Activated CD4-positive, CD25-positive, alpha-beta regulatory T cell treated with anti-CD3 and anti-CD28 coated beads, Interleukin-2, amount 50 U/mL, for 16 hours (primary cell): ENCODE results near the gene LRSAM1.

Experiments
- DNase-seq: peaks from one replicate; pipeline ENCODE4 v3.0.0-alpha.2; 2020; ENCODE audit warnings: low read depth, low spot score

The LRSAM1 gene

GRCh38 chr9:127426756-127427155, 24.6 kb upstream of the LRSAM1 start:
- DNase-seq = no peak

DNA sequence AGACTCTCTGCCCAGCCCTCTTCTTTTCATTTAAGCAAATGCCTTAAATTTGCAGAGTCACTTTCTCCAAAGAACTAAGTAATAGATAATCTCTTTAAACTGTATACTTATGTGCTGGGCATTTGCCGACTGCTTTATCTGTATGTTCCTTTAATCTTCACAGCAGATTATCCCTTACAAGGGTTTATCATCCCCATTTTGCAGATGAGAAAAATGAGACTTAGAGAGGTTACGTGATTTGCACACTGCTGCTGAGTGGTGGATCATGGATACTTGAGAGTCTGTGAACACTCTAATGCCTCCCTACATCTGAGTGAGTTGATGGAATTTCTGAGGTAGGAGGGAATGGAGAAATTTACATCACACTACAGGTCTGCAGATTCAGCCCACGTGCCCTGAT, 23.0 kb upstream of the LRSAM1 start:
- DNase-seq = no peak

- DNase-seq = no peak
Measured at GRCh38 chr9:127430415-127430814, 20.9 kb upstream of the LRSAM1 start.

GRCh38 chr9:127437497-127438264, 13.6 kb upstream of the LRSAM1 start:
- DNase-seq = no peak

DNA sequence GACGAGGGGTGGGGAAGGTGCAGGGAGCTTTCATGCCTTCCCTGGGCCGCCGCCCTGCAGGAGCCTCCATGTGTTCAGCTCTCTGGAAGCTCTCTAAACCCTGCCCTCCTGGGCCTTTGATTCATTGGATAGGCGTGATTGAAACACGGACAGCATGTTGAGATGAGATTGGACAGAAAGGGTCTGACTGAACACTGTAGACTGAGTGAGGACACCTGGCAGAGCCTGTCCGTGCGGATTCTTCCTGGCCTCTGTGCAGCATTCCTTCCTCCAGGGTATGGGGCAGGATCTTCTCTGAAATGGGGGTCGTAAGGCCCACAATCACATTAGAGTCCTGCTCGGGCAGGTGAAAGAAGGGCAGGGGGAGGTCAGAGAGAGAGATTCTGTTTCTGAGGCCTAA, 12.9 kb upstream of the LRSAM1 start:
- no peak for DNase-seq

GRCh38 chr9:127444283-127444920, 6.9 kb upstream of the LRSAM1 start:
- DNase-seq = no peak

GRCh38 chr9:127444921-127445850, 6.1 kb upstream of the LRSAM1 start:
- no peak for DNase-seq

DNA sequence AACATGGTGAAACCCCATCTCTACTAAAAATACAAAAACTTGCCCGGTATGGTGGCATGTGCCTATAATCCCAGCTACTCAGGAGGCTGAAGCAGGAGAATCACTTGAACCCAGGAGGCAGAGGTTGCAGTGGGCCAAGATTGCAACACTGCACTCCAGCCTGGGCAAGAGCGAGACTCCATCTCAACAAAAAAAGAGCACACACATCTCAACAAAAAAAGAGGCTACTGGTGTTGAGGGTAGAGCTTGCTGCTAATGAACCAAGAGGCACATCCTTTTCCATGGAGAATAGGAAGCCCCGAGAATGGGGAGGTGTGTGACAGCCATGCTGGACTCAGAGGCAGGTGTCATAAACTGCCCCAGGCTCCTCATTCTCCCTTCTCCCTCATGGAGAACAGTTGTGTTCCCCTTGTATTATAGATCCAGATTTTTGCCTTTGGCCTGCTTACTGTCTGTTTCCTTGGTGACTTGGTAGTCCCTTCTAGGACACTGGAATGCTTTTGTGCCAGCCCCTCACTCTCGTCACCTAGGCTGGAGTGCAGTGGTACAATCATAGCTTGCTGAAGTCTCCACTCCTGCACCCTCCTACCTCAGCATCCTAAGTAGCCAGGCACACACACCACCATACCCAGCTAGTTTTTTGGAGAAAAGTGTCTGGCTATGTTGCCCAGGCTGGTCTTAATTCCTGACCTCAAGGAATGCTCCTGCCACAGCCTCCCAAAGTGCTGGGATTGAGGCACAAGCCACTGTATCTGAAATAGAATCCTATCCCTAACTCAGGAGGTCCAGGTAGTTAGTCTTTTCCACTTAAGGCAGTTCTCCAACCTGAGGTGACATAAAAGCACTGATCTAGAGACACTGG, 5.2 kb upstream of the LRSAM1 start:
- no peak for DNase-seq

- no peak for DNase-seq
Measured at GRCh38 chr9:127446713-127447415, 4.4 kb upstream of the LRSAM1 start.

DNA sequence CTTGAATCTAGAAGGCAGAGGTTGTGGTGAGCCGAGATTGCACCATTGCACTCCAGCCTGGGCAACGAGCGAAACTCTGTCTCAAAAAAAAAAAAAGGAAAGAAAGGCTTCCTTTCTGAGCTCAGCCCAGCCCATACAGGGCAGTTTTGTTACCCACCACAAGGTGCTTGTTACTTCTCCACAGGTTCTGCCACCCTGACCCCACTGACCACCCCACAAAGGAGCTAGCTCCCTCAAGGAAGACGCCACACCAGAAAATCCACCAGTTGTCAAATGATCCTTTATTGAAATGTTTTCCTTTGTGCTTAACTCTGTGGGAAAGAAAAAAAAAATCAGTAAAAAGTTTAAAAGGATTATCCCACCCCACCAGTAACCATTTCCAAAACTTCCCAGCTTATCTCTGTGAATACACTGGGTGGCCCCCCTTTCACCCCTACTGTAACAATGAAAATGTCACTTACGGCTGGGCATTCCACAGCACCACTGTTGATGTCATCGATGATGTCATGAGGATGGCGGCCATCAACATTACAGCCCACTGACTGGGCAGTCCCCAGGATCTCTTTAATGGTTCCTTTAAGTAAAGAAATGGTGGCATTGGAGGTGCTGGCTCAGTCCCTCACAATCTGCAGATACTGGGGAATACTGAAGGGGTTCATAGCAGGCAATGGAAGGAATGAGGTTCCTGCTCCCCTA, 3.7 kb upstream of the LRSAM1 start:
- DNase-seq = no peak

DNA sequence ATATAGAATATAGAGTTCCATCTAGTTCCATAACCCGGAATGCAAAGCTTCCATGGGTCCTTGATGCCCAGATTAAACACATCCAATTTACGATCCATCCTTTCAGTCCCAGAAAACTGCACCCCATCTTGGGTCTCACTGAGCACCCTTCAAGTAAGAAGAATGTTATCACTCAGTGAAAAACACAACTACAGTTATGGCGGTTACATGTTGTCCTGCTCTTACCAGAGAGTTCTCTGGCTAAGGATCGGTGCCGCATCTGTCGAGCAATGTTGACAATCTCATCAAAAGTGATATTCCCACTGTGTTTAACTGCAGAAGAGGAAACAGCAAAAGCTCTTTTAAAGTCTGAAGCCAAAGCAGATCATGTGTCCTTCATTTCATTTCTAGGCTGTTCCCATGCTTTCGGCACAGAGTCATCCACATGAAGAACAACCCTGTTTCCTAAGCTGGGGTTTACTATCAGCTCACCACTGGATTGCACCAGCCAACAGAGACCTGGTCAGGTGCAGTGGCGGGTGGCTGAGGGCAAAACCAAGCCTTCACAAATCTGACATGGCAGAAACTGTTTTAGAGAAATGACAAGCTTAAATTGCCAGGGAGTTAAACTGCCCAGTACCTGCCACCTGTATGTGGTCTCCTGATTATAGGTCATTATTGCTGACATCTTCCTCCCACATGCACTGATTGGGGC, 3.1 kb upstream of the LRSAM1 start:
- no peak for DNase-seq

DNA sequence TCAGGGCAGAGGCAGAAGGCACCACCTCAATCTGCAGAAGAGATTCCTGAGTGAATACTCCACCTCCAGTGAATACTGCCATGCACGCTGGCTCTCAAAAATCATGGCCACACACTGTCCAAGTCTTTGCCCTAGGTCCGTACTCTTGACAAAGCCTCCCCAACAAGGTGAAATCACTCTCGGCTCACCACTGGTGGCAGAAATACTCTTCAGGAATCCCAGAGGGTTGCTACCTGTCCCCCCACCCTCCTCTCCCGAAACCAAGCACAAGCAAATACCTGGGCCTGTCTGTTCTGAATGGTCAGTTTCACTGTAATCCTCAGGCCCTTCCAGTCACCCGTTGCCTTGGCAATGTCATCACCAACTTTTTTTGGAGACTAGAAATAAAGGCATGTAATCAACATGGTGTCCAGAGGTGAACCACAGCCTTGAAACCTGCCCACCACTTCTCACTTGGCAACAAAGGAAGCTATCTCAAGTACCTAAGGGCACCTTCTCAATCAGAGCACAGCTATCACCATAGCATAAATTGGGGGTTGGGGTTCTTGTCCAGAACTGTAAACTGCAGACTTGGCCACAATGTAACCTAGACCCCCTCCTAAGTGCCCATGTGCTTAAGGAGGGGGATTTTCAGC, 1.9 kb upstream of the LRSAM1 start:
- DNase-seq = no peak

- no peak for DNase-seq
Measured at GRCh38 chr9:127450243-127450760, 1.0 kb upstream of the LRSAM1 start.

DNA sequence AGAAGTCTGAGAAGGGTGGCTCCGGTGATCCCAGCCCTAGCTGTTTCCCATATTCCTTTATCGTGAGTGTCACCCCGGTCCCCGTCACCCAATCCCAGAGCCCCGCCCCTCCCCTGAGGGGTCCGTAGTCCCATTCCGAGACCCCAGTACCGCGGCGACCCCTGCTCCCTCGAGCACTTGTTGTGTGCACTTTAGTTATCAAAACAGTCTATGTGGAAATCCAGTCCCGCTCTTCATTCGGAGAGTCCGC, 223 bp downstream of the LRSAM1 start:
- no peak for DNase-seq

DNA sequence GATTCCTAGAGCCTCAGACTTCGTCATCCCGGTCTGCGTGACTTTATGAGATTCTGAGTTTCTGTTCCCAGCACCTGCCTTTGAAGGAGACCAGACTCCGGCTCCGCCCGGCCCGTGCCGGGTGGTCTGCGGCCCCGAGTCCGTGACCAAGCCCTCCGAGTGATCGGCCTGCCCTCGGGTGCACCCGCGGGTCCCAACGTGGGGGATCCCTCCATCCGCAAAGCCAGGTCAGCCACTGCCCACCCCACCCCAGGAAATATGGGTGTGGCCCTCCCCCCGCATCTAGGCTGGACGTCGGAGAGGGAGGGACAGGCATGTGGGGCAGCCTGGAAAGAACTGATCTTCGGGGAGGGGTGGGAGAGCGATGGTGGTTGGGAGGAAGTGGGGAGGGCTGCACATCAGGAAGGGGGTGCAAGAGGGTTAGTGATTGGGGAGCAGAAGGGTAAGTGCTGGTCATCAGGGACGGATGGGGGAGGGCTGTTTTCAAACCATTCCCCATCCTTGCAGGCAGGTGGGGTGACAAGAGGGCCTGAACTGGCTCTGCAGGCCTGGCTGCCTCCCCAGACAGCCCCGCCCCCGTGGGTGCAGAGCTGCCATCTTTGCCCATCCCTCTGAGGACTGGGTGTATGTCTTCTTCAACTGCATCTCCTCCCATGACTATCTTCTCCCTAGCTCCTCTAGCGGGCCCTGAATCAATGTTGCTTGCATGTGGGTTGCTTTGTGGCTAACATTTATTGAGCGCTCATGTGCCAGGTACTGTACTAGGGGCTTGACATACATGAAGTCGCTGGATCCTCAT, 747 bp downstream of the LRSAM1 start:
- DNase-seq = peak; percentile 9

- DNase-seq = no peak
Measured at GRCh38 chr9:127452691-127453090, 1.4 kb downstream of the LRSAM1 start.

DNA sequence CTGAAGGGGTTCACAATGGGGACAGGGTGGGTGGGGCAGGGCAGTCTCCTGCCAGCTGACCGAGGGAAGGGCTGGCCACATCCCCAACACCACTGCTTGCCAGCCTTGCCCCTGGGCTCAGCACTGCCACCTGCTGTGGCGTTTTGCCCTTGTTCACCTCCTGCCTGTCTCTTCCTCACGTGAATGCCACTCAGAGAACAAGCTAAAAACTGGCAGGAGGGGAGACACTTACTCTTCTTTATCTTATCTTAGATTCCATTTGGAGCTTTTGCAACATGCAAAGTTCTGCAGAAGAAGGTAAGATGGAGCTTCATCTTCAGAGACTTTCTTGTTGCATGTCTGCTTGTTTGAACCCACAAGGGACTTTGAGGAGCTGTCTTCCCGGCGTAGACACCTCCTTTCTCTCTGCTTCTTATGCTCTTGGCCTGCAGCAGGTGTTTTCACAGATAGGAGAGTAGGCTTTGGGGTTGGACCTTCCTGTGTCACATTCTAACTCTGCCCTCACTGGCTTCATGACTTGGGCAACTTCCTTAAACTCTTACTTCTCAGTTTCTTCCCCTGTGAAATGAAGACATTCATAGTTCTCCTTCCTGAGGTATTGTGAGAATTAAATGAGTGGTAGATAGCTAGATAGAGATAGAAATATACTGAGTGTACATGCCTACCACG, 4.1 kb downstream of the LRSAM1 start:
- DNase-seq = no peak
